Esophagus mucosa (tissue), 1 donor: ENCODE results near the gene RABEP2. TPM values are rescaled to one million over a fixed set of nuclear protein-coding genes. Genes with fewer than 3 reads are reported as not detected.

ENCODE experiments used
- total RNA-seq: library from RNA; stranded (reverse); gene quantifications from one replicate; pipeline ENCODE4 v1.2.4, GENCODE V29; 2023
- donor health status: DM: yes; HTN: yes; CAD: no.

Gene RABEP2
- total RNA-seq, 1 donor from 2014 or later, result 15.8 TPM

Other genes with a start within 250 kb of the RABEP2 start
- 318 TPM for gene EIF3C, start 213.8 kb downstream of the RABEP2 start, total RNA-seq
- gene NPIPB9, start 173.5 kb downstream of the RABEP2 start, total RNA-seq, result 0.84 TPM
- gene ATXN2L, start 102.2 kb downstream of the RABEP2 start, total RNA-seq, result 67.0 TPM
- 137 TPM for gene TUFM, start 78.9 kb downstream of the RABEP2 start, total RNA-seq
- gene SH2B1, start 61.4 kb downstream of the RABEP2 start, total RNA-seq, result 15.7 TPM
- gene ATP2A1, start 46.8 kb downstream of the RABEP2 start, total RNA-seq, result 0.48 TPM
- gene CD19, start 6.7 kb upstream of the RABEP2 start, total RNA-seq, result 0.40 TPM
- gene NFATC2IP, start 25.7 kb upstream of the RABEP2 start, total RNA-seq, result 21.3 TPM
- gene SPNS1, start 49.5 kb upstream of the RABEP2 start, total RNA-seq, result 22.5 TPM
- 3.5 TPM for gene LAT, start 59.8 kb upstream of the RABEP2 start, total RNA-seq